Bronchial epithelial cell (primary cell): ENCODE measurements around the gene MAPT. TPM values are rescaled to one million over a fixed set of nuclear protein-coding genes. Genes with fewer than 3 reads are reported as not detected.

Experiments used
- DNase-seq: peaks from one replicate; pipeline ENCODE4 v3.0.0-alpha.2; 2010; ENCODE audit warnings: low read depth
- FAIRE-seq: peaks from 2 replicates; lab custom pipeline; 2011; peaks lifted over from hg19 to GRCh38; lab: Jason Lieb, UNC
- H3K27me3 ChIP-seq: 2 replicates; pipeline ENCODE4 v1.5.1; 2011; ENCODE audit warnings: low read length; ENCODE audit not compliant: control insufficient read depth, insufficient read depth
- H3K36me3 ChIP-seq: 2 replicates; pipeline ENCODE4 v1.5.1; 2011; ENCODE audit warnings: low read length; ENCODE audit not compliant: control insufficient read depth, insufficient read depth
- H3K4me3 ChIP-seq: 2 replicates; pipeline ENCODE4 v1.5.1; 2011; ENCODE audit warnings: mild to moderate bottlenecking, low read depth, low read length, control low read depth
- total RNA-seq: library from RNA; depleted of rRNA; stranded (reverse); fragments of >200 nt; gene quantifications from 2 replicates; pipeline ENCODE4 v1.2.1, GENCODE V29; 2014
- TF ChIP-seq, protein P1 (sequence below): IDR thresholded peaks from 2 replicates; pipeline ENCODE4 v1.5.1; 2011; ENCODE audit warnings: mild to moderate bottlenecking, moderate library complexity, low read length, control low read depth, inconsistent platforms; ENCODE audit not compliant: insufficient read depth, severe bottlenecking

MAPT gene
- total RNA-seq, 1 donor from 2014 or later = 0.26 TPM

DNA sequence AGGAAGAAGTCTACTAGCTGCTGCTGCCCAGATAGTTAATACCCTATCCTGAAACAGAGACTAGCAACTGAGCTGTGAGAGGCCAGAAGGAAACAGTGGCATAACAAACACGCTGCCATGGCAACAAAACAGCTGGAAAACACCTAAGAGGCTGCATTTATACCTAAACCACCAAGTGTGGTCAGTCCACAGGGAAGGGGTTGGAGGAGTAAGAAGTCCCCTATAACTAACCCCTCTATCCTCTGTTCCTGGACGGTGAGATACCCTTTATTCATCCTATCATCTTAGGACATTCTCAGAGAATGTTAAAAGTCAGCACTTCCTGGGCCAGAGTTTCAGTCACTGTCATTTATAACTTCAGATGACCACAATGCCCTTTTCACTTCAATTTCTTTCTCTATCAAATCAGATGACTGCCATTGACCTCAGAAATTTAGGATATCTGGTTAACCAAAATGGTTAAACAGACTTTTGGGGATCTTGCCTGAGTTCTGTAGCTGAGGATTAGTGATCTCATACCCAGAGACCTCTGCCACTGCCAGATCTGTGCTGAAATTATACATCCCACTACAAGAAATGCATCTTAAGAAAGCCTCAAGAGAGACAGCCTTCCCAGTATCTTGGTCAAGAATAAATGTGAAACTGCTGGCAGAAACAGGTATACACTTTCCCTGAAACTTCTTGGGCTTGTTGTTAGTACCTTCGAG, 140.9 kb downstream of the MAPT start:
- no peak for FAIRE-seq
- H3K27me3 ChIP-seq = no peaks in the 10 kb centered on the region
- TF ChIP-seq, protein P1, sequence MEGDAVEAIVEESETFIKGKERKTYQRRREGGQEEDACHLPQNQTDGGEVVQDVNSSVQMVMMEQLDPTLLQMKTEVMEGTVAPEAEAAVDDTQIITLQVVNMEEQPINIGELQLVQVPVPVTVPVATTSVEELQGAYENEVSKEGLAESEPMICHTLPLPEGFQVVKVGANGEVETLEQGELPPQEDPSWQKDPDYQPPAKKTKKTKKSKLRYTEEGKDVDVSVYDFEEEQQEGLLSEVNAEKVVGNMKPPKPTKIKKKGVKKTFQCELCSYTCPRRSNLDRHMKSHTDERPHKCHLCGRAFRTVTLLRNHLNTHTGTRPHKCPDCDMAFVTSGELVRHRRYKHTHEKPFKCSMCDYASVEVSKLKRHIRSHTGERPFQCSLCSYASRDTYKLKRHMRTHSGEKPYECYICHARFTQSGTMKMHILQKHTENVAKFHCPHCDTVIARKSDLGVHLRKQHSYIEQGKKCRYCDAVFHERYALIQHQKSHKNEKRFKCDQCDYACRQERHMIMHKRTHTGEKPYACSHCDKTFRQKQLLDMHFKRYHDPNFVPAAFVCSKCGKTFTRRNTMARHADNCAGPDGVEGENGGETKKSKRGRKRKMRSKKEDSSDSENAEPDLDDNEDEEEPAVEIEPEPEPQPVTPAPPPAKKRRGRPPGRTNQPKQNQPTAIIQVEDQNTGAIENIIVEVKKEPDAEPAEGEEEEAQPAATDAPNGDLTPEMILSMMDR = no peak
- H3K36me3 ChIP-seq = peaks cover 51% of the 10 kb centered on the region
- no peak for DNase-seq
- H3K4me3 ChIP-seq = no peak overlapping the region

DNA sequence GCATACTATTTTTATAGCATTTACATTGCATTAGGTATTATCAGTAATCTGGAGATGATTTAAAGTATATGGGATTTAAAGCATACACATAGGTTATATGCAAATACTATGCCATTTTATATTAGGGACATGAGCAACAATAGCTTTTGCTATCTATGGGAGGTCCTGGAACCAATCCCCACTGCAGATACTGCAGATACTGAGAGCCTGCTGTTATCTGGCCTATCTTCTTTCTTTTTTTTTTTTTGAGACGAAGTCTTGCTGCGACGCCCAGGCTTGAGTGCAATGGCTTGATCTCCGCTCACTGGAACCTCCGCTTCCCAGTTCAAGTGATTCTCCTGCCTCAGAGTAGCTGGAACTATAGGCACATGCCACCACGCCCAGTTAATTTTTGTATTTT, 142.1 kb downstream of the MAPT start:
- no peak for FAIRE-seq
- H3K36me3 ChIP-seq = peaks cover 45% of the 10 kb centered on the region
- H3K4me3 ChIP-seq = no peak overlapping the region
- TF ChIP-seq, protein P1 = no peak
- H3K27me3 ChIP-seq = no peaks in the 10 kb centered on the region
- no peak for DNase-seq

DNA sequence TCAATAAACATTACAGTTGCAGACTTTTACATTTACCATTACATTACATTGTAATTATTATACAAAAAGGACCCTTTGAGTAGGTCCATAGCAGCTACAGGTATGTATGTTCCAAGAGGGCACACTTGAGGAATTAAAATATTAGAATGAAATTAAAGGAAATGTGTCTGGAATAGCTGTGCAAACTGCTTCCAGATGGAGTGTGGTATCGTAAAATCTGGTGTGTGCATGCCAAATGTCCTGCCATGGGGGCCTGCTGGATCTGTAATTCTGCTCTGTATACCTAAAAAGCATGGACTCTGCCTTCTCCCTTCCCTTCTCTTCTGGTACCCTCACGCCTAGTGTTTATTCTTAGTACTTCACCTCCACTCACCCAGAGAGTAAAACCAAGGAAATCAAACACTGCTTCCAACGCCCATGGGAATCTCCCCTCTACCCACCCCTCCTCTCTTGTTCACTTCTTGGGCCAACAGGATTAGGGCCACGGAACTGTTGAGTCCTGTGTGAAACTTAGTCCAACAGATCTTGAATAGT, 143.4 kb downstream of the MAPT start:
- Histone ChIP-seq H3K36me3 (peaks cover 41% of the 10 kb centered on the region), H3K27me3 (no peaks in the 10 kb centered on the region), H3K4me3 (no peak overlapping the region)
- TF ChIP-seq, protein P1 = no peak
- DNase-seq = no peak
- FAIRE-seq = no peak

GRCh38 chr17:46038414-46038813, 144.1 kb downstream of the MAPT start:
- H3K4me3 ChIP-seq = no peak overlapping the region
- DNase-seq = no peak
- H3K27me3 ChIP-seq = no peaks in the 10 kb centered on the region
- TF ChIP-seq, protein P1 = no peak
- no peak for FAIRE-seq
- H3K36me3 ChIP-seq = peaks cover 43% of the 10 kb centered on the region

GRCh38 chr17:46038937-46039336, 144.6 kb downstream of the MAPT start:
- Histone ChIP-seq H3K27me3 (no peaks in the 10 kb centered on the region), H3K36me3 (peaks cover 40% of the 10 kb centered on the region), H3K4me3 (no peak overlapping the region)
- FAIRE-seq (no peak), DNase-seq (no peak)
- TF ChIP-seq, protein P1 = no peak
